CD4-positive, alpha-beta T cell (primary cell): ENCODE measurements around the gene ROCK2. TPM values are rescaled to one million over a fixed set of nuclear protein-coding genes. Genes with fewer than 3 reads are reported as not detected.
"Not testable (repeated sequence)": the region's sequence is repeated elsewhere in the genome, so short reads cannot be mapped to it uniquely, and the experiment has no call there.

Experiments used
- ATAC-seq: fragments of 200-7000 bp; cut with Tn5 transposase; one replicate; pipeline ENCODE4 v1.10.0; 2022; ENCODE audit warnings: mild to moderate bottlenecking; ENCODE audit not compliant: poor library complexity
- CTCF ChIA-PET: fragments of 350-600 bp; sonication (Branson Sonifier 250); formaldehyde crosslinking; loops from one replicate; lab custom pipeline; 2021; ENCODE audit warnings: antibody characterized with exemption, inconsistent platforms; lab: Charles Lee
- POLR2A ChIA-PET: fragments of 350-600 bp; sonication (Branson Sonifier 250); formaldehyde crosslinking; loops from one replicate; lab custom pipeline; 2021; ENCODE audit warnings: antibody characterized with exemption, inconsistent platforms; lab: Charles Lee
- DNase-seq, 14 experiments: peaks; one replicate each; pipeline ENCODE4 v3.0.0-alpha.2; 2013 to 2020; ENCODE audit warnings: mixed read lengths in 2 of 14
- H3K27ac ChIP-seq, 2 donors: one replicate each; pipeline versions ENCODE4 v1.5.1 to v1.7.0; 2013; ENCODE audit warnings: low read length in 2 of 2, low read depth in 1 of 2, mild to moderate bottlenecking in 1 of 2
- H3K27me3 ChIP-seq, 2 experiments: 1 replicate in 1 of 2; 2 replicates in 1 of 2; pipeline versions ENCODE4 v1.6.1 to v1.7.0; 2013; ENCODE audit warnings: low read length in 2 of 2, control low read depth in 1 of 2, mild to moderate bottlenecking in 1 of 2, moderate library complexity in 1 of 2; ENCODE audit not compliant: insufficient read depth in 2 of 2, control insufficient read depth in 1 of 2
- H3K36me3 ChIP-seq: one replicate; pipeline ENCODE4 v1.6.1; 2013; ENCODE audit warnings: low read length, control low read depth; ENCODE audit not compliant: insufficient read depth
- H3K4me1 ChIP-seq: one replicate; pipeline ENCODE4 v1.6.1; 2013; ENCODE audit warnings: low read length, control low read depth; ENCODE audit not compliant: insufficient read depth
- H3K4me3 ChIP-seq: one replicate; pipeline ENCODE4 v1.5.1; 2013; ENCODE audit warnings: mild to moderate bottlenecking, low read length, moderate library complexity
- H3K9me3 ChIP-seq, 2 experiments: 1 replicate in 1 of 2; 2 replicates in 1 of 2; pipeline versions ENCODE4 v1.6.1 to v1.7.0; 2013; ENCODE audit warnings: low read length in 2 of 2, mild to moderate bottlenecking in 2 of 2, control low read depth in 1 of 2, moderate library complexity in 1 of 2; ENCODE audit not compliant: control insufficient read depth in 1 of 2, insufficient read depth in 1 of 2
- H3K27ac Mint-ChIP-seq: one replicate; pipeline ENCODE4 v1.8.0; 2020; ENCODE audit warnings: mixed read lengths
- H3K27me3 Mint-ChIP-seq: one replicate; pipeline ENCODE4 v1.8.0; 2021; ENCODE audit warnings: mixed read lengths
- H3K36me3 Mint-ChIP-seq: one replicate; pipeline ENCODE4 v1.8.0; 2021; ENCODE audit warnings: low read depth, mixed read lengths
- H3K4me1 Mint-ChIP-seq: one replicate; pipeline ENCODE4 v1.8.0; 2021; ENCODE audit warnings: low read depth, mixed read lengths
- H3K4me3 Mint-ChIP-seq: one replicate; pipeline ENCODE4 v1.8.0; 2020; ENCODE audit warnings: mild to moderate bottlenecking, mixed read lengths
- H3K9me3 Mint-ChIP-seq: one replicate; pipeline ENCODE4 v1.8.0; 2020; ENCODE audit warnings: mixed read lengths
- intact Hi-C, 2 experiments: fragments of 100-400 bp; cut with DNase I in 1 of 2; cut with micrococcal nuclease in 1 of 2; formaldehyde crosslinking; loops; one replicate each; pipeline versions ENCODE4 v1.15.1 to v1.9.0; 2023 to 2025; cut with DNase I, micrococcal nuclease
- total RNA-seq, 174 experiments: library from RNA in 2 of 174; stranded (reverse) in 2 of 174; gene quantifications; one replicate each; pipeline ENCODE4 v1.2.3 and lab custom pipeline; 2021 to 2026
- TF ChIP-seq, protein P1 (sequence below): fragments of 200-600 bp; IDR thresholded peaks from one replicate; pipeline ENCODE4 v1.8.0; 2022; ENCODE audit warnings: antibody characterized with exemption, mild to moderate bottlenecking

ROCK2 gene
- total RNA-seq, 2 experiments from 2014 or later, result 6.9 to 9.4 TPM

DNA sequence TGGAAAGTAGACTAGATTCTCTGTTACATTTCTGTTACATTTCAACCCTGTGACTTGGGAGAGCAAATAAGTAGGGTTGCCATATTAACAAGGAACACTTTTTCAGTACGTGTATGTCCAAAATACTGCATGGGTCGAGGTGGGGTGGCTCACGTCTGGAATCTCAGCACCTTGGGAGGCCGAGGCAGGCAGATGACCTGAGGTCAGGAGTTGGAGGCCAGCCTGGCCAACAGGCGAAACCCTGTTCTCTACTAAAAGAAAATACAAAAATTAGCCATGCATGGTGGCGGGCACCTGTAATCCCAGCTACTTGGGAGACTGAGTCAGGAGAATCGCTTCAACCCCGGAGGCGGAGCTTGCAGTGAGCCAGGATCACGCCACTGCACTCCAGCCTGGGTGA is 178.0 kb downstream of the ROCK2 start:
- Mint-ChIP-seq H3K27ac (no peak overlapping the region), H3K27me3 (no peaks in the 10 kb centered on the region), H3K36me3 (peaks cover 7% of the 10 kb centered on the region), H3K4me1 (no peaks in the 10 kb centered on the region), H3K9me3 (no peaks in the 10 kb centered on the region), H3K4me3 (no peak overlapping the region)
- ChIA-PET POLR2A (no interaction called here), CTCF (interaction anchor here (1.0 kb wide), 1 partner anchor 34 kb away, joined by 4 read pairs; a partner anchor contains a TSS)
- Histone ChIP-seq H3K27me3 (no peaks in the 10 kb centered on the region), H3K4me3 (no peak overlapping the region), H3K36me3 (peaks cover 7% of the 10 kb centered on the region), H3K9me3 (no peaks in the 10 kb centered on the region), H3K27ac (no peak overlapping the region), H3K4me1 (peaks cover 4% of the 10 kb centered on the region)
- ATAC-seq (no peak), DNase-seq (no peak)
- intact Hi-C loops, result no loop called here
- TF ChIP-seq, protein P1, sequence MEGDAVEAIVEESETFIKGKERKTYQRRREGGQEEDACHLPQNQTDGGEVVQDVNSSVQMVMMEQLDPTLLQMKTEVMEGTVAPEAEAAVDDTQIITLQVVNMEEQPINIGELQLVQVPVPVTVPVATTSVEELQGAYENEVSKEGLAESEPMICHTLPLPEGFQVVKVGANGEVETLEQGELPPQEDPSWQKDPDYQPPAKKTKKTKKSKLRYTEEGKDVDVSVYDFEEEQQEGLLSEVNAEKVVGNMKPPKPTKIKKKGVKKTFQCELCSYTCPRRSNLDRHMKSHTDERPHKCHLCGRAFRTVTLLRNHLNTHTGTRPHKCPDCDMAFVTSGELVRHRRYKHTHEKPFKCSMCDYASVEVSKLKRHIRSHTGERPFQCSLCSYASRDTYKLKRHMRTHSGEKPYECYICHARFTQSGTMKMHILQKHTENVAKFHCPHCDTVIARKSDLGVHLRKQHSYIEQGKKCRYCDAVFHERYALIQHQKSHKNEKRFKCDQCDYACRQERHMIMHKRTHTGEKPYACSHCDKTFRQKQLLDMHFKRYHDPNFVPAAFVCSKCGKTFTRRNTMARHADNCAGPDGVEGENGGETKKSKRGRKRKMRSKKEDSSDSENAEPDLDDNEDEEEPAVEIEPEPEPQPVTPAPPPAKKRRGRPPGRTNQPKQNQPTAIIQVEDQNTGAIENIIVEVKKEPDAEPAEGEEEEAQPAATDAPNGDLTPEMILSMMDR, result no peak

DNA sequence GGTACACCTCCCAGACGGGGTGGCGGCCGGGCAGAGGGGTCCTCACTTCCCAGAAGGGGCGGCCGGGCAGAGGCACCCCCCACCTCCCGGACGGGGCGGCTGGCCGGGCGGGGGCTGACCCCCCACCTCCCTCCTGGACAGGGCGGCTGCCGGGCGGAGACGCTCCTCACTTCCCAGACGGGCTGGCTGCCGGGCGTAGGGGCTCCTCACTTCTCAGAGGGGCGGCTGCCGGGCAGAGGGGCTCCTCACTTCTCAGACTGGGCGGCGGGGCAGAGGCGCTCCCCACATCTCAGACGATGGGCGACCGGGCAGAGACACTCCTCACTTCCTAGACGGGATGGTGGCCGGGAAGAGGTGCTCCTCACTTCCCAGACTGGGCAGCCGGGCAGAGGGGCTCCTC is 179.4 kb downstream of the ROCK2 start:
- intact Hi-C loops, H3K27me3 Mint-ChIP-seq, POLR2A ChIA-PET, H3K9me3 Mint-ChIP-seq, ATAC-seq, H3K36me3 Mint-ChIP-seq, H3K4me3 ChIP-seq, CTCF ChIA-PET, H3K9me3 ChIP-seq, H3K27ac ChIP-seq, DNase-seq, H3K4me3 Mint-ChIP-seq, H3K27ac Mint-ChIP-seq, H3K36me3 ChIP-seq, H3K27me3 ChIP-seq: not testable (repeated sequence)
- H3K4me1 Mint-ChIP-seq, result peaks cover 12% of the 10 kb centered on the region
- H3K4me1 ChIP-seq, result peaks cover 16% of the 10 kb centered on the region

DNA sequence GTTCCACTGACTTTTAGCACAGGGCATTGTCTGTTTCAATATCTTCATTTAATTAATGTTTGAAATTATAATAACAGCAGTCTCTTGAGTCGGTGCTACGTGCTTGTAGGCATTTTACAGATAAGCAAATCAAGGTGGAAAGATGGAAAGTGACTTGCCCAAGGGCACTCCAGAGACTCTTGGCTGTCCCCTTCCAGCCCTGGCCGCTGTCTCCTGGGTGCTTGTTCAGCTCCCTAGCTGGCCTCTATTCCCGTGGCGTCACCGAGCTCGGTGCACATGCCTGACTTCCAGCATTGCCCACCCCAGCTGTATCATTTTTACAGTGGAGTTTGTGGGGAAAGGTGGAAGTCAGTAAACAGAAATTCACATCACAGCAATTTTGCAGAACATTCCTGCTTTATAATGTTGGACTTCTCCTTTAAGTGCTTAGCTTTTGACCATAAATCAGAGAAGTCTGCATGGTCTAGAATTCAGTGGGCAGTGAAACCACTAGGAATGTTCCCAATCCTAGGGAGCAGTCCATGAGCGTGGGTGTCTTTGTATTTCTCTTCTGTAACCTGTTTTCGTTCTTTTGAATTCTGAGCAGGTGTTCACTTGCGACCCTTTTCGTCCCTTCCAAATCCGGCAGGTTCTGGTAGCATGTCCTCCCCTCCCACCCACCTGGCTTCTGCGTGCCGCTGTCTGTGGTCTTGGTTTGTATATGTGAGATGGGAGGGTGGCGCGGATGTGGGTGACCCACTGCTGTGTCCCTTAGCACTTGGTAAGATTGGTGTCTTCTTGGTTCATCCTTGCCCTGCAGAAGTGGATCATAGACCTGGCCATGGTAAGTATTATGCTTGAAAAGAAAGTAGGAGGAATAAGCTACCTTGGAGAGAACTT is 180.8 kb downstream of the ROCK2 start:
- H3K27me3 Mint-ChIP-seq, result no peaks in the 10 kb centered on the region
- ChIA-PET POLR2A (no interaction called here), CTCF (interaction anchor here (1.4 kb wide), 1 partner anchor 314 kb away, joined by 3 read pairs; no protein-coding TSS in a partner anchor)
- H3K4me3 Mint-ChIP-seq, result no peak overlapping the region
- ATAC-seq (no peak), DNase-seq (no peak)
- H3K27me3 ChIP-seq, result no peaks in the 10 kb centered on the region
- no peak overlapping the region for H3K4me3 ChIP-seq
- H3K9me3 ChIP-seq, result no peaks in the 10 kb centered on the region
- H3K9me3 Mint-ChIP-seq, result no peaks in the 10 kb centered on the region
- peaks cover 14% of the 10 kb centered on the region for H3K4me1 Mint-ChIP-seq
- peaks cover 7% of the 10 kb centered on the region for H3K36me3 ChIP-seq
- intact Hi-C loops, result no loop called here
- H3K27ac ChIP-seq, result no peak overlapping the region
- H3K4me1 ChIP-seq, result peaks cover 24% of the 10 kb centered on the region
- no peak overlapping the region for H3K27ac Mint-ChIP-seq
- TF ChIP-seq, protein P1, result no peak
- peaks cover 7% of the 10 kb centered on the region for H3K36me3 Mint-ChIP-seq
